ENCODE measurements around the gene VGLL4.

- TF ChIP-seq CTCF (IDR thresholded peaks at IDR 0.05; ENCODE audit: poor library complexity, severe bottlenecking) (no peak), RAD21 (conservative IDR thresholded peaks at IDR 0.05) (no peak), POLR2AphosphoS5 (IDR thresholded peaks at IDR 0.05) (no peak), REST (IDR thresholded peaks at IDR 0.05; ENCODE audit: borderline replicate concordance) (no peak), EZH2 (IDR thresholded peaks at IDR 0.05; ENCODE audit: borderline replicate concordance, insufficient read depth, low read length, poor library complexity, severe bottlenecking) (no peak), TAF1 (IDR thresholded peaks at IDR 0.05; ENCODE audit: low read depth) (no peak)
Measured at GRCh38 chr3:11613319-11613718, 30.4 kb downstream of the VGLL4 start.
